HG02759 (cell line): ENCODE data around the gene OSER1.

Source experiments
- ATAC-seq: cut with Tn5 transposase; IDR thresholded peaks from one replicate; pipeline ENCODE4 v1.9.1; 2021; ENCODE audit warnings: mild to moderate bottlenecking, moderate library complexity; ENCODE audit not compliant: unreplicated experiment

OSER1 gene

GRCh38 chr20:44181611-44182010, 29.0 kb downstream of the OSER1 start:
- no peak for ATAC-seq

- ATAC-seq: no peak
These were observed 29.8 kb downstream of the OSER1 start for GRCh38 chr20:44180814-44181213.

GRCh38 chr20:44176833-44177534, 33.6 kb downstream of the OSER1 start:
- no peak for ATAC-seq

- no peak for ATAC-seq
These were observed 35.4 kb downstream of the OSER1 start for GRCh38 chr20:44174996-44175765.

GRCh38 chr20:44173846-44174245, 36.7 kb downstream of the OSER1 start:
- no peak for ATAC-seq

- no peak for ATAC-seq
These were observed 37.5 kb downstream of the OSER1 start for GRCh38 chr20:44173116-44173515.

GRCh38 chr20:44172572-44172950, 38.0 kb downstream of the OSER1 start:
- no peak for ATAC-seq

- no peak for ATAC-seq
These were observed 38.6 kb downstream of the OSER1 start for GRCh38 chr20:44171775-44172571.

- no peak for ATAC-seq
These were observed 39.7 kb downstream of the OSER1 start for GRCh38 chr20:44170816-44171410.

GRCh38 chr20:44167736-44168135, 42.8 kb downstream of the OSER1 start:
- ATAC-seq: no peak

GRCh38 chr20:44166477-44166876, 44.1 kb downstream of the OSER1 start:
- no peak for ATAC-seq

- ATAC-seq: no peak
These were observed 44.6 kb downstream of the OSER1 start for GRCh38 chr20:44166008-44166407.

GRCh38 chr20:44160133-44160532, 50.4 kb downstream of the OSER1 start:
- no peak for ATAC-seq

- no peak for ATAC-seq
These were observed 50.9 kb downstream of the OSER1 start for GRCh38 chr20:44159711-44160110.

- no peak for ATAC-seq
These were observed 51.4 kb downstream of the OSER1 start for GRCh38 chr20:44159125-44159524.

GRCh38 chr20:44157061-44157460, 53.5 kb downstream of the OSER1 start:
- no peak for ATAC-seq

GRCh38 chr20:44154521-44155001, 56.0 kb downstream of the OSER1 start:
- no peak for ATAC-seq

- ATAC-seq: no peak
These were observed 56.9 kb downstream of the OSER1 start for GRCh38 chr20:44153636-44154043.

- no peak for ATAC-seq
These were observed 58.8 kb downstream of the OSER1 start for GRCh38 chr20:44151621-44152416.

GRCh38 chr20:44146272-44146671, 64.3 kb downstream of the OSER1 start:
- no peak for ATAC-seq
